ENCODE data around the gene SLC2A6.

SLC2A6 gene, protein sequence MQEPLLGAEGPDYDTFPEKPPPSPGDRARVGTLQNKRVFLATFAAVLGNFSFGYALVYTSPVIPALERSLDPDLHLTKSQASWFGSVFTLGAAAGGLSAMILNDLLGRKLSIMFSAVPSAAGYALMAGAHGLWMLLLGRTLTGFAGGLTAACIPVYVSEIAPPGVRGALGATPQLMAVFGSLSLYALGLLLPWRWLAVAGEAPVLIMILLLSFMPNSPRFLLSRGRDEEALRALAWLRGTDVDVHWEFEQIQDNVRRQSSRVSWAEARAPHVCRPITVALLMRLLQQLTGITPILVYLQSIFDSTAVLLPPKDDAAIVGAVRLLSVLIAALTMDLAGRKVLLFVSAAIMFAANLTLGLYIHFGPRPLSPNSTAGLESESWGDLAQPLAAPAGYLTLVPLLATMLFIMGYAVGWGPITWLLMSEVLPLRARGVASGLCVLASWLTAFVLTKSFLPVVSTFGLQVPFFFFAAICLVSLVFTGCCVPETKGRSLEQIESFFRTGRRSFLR

GRCh38 chr9:133478851-133479711 lies at the start of gene SLC2A6:
SLC2A6 (minus strand) TSS chr9:133479099; CDS start chr9:133479059, 40 bp downstream.
- no peak for FAIRE-seq

DNA sequence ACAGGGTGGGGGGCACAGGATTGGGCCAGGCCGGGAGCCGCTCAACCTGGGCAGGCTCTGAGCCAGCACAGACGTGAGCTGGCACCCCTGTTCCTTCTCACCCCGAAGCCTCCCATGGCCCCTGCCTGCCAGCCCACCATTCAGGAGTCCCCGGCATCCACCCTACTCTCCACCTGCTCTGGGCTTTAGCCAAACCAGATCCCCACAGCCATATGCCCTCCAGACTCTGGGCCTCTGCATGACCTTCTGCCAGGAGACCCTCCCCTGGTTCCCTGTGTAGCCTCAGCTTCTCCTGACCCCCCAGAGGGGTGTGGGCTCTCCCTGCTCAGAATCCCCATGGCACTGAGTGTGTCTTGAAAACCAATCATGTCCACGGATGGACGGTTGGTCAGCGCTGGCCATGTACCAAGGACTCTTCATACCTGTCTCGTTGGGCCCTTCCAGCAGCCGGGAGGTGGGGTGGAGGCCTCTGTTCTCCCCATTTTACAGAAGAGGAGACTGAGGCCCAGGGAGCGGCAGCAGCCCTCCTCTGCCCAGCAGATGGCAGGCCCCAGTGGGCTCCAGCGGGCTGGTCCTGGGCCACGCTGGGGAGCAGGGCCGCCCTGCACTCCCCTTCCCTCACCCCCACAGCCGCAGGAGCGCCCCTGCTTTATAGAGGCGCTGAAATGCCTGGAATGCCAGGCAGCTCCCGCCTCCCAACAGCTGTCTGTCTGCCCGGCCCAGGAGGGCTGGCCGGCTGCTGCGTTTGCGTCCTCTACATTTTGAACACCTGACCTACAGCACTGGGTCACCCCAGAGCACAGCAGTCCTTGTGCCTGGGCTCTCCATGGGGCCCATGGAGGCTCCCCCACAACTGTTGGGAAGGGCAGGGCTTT lies 49.3 kb upstream of the SLC2A6 start:
- no peak for FAIRE-seq

GRCh38 chr9:133527444-133527920 lies 48.6 kb upstream of the SLC2A6 start:
- FAIRE-seq: no peak

DNA sequence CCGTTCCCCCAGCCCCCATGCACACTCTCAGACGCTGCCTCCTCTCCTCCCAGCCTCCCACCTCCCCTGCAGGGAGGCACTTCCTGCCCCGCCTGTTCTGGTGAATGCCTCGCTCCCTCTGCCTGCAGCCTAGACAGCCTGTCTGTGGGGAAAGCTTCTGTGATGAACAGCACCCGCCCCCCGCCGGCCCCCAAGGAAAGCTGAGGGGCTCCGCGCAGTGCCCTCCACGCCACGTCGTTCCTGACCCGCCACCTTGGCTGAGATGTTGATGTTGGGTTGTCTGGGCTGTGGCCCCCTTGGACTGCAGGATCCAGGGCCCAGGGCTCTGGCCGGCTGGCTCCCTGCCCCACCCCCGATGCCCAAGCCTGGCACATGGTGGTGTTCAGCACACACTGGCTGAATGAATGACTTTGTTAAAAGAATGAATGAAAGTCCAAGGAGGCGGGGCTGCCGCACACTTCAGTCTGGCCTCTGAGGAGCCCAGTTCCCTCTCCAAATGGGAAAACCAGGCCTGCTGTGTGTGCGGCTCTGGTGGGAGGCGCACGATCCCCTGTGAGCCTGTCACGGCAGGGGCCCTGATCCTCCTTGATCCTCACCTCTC lies 47.9 kb upstream of the SLC2A6 start:
- FAIRE-seq: no peak

DNA sequence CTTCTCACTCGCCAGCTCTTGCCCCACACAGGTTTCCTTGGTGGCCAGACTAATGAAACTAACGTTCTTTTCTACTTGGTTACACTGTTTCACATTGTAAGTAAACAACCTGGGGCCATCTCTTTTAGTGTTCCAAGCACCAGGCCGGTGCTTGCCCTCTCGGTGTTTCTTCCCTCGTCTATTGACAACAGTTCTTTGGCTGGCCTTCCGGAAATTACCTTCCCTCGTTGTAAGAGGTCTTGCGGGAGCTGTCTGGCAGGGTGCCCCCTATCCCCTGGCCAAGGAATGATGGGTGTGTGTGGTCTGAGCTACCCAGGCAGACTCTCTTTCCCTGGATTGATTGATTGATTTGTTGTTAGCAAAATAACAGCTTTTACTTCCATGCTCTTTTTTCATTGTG lies 46.8 kb upstream of the SLC2A6 start:
- no peak for FAIRE-seq

- FAIRE-seq: no peak
These were observed 45.9 kb upstream of the SLC2A6 start, which contains the start of gene MYMK for GRCh38 chr9:133524679-133525228. MYMK (minus strand) TSS chr9:133524959; CDS start chr9:133524844, 115 bp downstream.

DNA sequence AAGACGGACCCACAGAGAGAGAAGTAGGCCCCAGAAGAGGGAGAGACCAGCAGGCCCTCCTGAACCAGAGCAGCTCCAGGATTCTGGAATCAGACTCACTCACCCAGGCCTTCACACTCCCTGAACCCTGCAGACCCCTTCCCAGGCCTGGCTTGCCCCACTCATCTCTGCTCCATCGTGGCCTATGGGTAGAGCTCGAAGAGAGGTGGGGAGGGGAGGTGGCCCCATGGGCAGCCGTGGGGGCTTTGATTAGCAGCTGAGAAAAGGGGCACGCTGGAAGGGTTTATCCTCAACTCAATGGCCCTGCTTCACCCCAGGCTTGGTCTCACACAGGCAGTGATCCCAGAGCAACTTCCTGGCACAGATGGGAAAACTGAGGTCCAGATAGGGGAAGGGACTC lies 45.2 kb upstream of the SLC2A6 start:
- FAIRE-seq: no peak

DNA sequence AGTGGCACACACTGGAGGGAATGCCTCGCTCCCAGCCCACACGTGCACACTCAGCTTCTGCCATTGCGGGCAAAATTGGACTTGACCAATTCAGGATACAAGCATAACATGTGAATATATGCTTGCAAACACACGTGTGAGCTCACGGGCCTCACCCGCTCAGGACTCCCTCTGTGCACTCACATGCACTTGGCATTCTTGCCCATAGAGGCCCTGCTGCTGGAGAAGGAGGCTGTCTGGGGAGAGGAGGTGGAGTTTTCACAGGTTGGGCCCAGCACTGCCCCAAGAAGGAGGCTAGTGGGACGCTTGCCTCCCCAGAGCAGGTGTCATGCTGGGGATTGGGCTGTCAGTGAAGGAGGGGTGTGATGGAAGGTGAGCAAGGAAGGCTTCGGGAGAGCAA lies 44.2 kb upstream of the SLC2A6 start:
- FAIRE-seq: no peak

DNA sequence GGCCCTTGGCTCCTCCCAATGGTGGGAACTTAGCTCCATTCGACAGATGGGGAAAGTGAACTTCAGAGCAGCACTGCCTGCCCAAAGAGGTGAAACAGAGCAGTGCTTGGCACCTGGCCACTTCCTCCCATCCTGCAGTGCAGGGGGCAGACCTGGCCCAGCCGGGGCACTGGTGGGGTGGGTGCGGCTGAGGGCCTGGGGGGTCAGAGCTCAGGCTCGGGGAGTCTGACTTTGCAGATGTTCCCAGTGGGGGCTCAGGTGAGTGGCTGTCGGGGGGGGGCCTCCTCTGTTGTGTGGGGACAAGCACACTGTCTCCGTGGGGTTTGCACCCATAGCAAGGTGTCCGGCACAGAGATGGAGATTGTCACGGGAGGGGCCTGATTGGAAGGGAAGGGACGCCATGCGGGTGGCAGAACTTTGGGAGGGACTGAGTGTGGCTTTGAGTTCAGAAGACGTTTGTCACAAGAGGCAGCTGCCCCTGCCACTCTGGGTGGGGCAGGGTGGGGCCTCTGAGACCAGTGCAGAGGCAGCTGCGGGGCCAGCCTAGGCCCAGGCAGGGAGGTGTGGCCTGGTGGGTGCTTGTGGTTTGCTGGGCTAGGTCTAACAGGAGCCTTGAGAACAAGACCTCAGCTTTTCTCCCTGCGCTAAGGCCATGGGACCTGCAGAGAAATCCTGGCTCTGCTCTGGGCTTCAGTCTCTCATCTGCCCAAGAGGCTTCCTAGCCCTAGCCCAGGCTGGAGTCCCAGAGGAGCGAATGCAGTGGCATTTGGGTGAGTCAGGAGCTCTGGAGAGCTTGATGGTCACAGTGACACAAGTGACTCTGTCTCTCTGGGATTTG lies 43.4 kb upstream of the SLC2A6 start:
- FAIRE-seq: no peak

DNA sequence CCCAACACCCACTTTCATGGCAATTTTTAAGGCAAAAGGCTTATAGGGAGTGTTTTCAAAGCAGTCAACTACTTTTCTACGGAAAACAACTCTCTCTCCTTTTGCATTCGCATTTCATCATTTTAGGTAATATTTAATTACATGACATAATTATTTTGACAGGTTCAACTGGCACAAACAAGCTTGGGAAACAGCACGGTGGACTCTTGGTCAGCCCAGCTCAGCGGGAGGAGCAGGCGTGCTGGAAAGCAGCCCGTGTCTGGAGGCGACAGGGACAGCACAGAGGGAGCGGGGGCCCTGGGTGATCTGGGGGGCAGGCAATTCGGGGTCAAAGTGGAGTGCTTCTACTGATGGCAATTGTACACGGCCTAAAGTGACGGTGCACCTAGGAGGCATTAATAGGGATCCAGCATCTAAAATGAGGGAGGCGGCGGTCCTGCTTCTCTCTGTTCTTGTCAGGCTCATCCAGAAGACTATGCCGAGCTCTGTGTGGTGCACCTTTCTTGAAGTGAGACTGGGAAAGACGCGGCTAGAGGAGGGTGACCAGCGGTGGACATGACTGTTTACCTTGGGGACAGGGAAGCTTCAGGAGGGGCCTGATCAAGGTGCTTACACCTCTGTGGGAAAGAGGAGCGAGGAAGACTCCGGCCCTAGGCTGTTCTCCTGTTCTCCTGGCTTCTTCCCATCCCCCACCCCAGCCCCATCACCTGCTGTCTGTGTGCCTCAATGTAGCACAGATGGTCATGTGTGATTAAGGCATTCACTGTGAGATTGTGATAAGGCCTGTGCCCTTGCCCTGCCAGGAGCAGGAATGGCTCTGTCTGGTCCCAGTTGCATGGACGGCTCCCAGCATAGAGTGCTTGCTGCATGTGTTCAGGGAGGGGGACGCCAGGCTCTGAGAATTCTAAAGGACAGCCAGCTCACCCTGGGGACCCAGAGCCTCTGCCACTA lies 42.5 kb upstream of the SLC2A6 start:
- FAIRE-seq: no peak

DNA sequence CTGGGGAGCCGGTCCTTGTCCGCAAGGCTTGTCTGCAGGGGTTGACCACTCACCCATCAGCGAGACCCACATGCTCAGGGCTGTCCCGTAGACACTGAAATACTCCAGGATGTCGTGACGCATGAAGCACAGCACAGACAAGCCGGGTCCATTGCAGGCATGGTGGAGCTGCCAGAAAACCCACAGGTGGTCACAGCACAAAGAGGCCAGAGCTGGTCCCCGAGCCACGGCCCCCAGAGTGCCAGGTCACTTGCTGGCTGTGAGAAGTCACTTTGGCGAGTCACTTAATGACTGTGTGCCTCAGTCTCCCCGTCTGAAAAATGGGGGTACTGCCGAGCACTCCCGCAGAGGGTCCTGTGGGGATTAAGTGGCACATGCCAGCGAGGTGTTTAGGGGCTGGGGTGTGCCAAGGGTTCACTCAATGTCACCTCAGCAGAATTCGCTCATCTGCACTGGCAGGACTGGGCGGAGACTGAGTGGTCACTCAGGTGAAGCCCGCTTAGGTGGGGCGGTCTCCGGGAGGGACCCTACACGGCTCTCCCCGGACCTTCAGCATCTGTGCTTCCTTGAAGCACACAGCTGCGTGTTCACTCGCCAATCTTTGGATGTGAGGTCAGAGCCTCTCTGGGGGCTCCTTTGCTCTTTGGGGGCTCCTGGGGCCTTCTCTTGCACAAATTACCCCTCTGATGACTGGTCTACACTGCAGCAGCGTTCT lies 41.4 kb upstream of the SLC2A6 start:
- FAIRE-seq: no peak

DNA sequence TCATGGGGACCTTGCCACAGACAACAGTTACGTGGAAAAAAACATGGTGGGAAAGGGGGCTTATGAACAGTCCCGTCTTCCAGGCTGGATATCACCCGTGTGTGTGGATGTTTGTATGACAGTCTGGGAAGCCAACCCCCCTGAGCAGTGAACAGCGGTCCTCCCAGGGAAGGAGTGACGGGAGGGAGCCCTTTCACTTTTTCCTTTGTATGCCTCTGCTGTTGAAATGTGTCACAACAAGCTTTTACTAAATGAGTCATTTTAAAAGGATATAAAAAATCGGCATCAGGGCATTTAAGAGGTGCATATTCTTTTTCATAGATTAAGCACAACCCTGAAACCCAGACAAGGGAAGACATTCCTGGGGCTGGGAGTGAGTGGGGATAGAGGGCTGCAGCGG lies 40.8 kb upstream of the SLC2A6 start:
- FAIRE-seq: no peak

DNA sequence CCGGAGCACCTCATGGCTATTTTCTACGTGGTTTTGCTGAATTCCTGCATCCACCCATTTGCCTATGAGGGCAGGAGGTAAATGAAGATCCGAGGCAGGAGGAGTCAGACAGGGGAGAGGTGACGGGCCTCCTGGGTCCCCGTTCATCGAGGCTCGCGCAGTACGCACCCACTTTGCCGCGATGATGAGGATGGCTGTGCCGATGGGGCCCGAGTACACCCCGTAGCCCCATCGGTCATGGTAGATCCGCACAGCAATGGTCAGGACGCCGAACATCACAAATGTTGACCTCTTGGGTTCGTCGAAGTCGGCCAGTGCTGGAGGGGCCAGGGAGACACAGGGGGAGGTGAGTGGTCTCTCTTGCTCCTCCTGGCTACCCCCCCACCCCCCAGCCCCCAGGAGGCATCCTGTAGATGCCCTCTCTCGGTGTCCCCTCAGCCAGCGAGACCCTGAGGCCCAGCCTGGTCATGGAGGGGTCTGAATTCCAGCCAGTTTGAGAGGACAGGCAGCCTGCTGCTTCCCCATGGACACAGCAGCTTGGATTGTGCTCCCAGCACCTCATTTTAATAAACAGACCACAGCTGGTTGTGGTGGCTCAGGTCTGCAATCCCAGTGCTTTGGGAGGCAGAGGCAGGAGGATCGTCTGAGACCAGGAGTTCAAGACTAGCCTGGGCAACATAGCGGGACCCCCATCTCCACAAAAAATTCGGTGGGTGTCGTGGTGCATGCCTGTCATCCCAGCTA lies 40.0 kb upstream of the SLC2A6 start:
- no peak for FAIRE-seq

GRCh38 chr9:133518200-133518599 lies 39.3 kb upstream of the SLC2A6 start:
- FAIRE-seq: no peak

GRCh38 chr9:133517711-133518110 lies 38.8 kb upstream of the SLC2A6 start:
- FAIRE-seq: no peak

DNA sequence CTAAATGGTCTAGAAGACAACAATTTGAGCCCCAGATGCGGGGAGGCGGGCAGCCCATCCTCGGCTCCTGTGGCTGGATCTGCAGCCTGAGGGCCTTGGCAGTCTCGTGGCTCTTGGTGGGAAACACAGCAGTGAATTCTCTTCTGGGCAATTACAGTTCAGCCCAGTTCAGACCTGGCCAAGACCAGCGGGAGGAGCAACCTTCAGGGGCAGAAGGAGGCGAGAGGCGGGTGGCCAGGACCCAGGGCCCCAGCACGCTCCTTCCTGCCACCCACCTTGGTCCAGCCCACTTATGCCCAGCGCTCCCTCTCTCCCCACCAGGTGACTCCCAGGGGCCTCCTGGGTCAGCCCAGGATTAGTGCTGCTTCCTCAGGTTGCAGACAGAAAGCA lies 38.1 kb upstream of the SLC2A6 start:
- FAIRE-seq: no peak

DNA sequence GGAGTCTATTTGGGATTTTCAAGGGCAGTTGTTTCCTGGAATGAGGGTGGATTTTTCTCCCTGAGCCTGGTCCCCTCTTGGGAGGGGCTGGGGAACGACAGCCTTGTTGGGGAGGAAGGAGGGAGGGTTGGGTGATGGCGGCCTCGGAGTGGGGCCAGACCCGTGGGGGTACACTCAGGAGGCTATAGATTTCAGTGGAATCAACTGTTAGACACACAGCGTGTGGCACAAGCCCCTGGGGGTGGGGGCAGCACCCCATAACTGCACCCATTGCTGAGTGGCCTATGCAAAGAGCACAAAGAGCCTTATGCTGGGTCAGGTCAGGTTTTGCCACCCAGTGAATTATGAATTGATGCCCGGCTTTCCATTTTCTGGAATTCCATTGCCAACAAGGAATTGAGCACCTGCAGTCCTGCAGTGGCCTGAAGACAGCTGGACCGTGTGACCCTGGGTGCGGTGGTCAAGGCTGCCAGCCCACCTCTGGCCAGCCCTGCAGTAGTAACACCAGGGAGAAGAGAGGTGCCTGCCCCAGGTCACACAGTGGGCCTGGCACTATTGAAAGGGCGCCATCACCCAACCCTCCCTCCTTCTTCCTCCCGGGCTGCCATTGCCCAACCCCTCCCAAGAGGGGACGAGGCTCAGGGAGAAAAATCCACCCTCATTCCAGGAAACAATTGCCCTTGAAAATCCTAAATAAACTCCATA lies 37.5 kb upstream of the SLC2A6 start:
- FAIRE-seq: no peak
